NCI-H345 treated with DMSO at 0.1 percent for 48 hours (cell line): ENCODE results near the gene RNU5D-1.
"Not testable (repeated sequence)": the region's sequence is repeated elsewhere in the genome, so short reads cannot be mapped to it uniquely, and the experiment has no call there.

Experiments used
- DNase-seq: peaks from one replicate; lab custom pipeline; 2025; ENCODE audit not compliant: unreplicated experiment; lab: John Stamatoyannopoulos, UW

The RNU5D-1 gene

GRCh38 chr1:44701141-44701573 lies 29.8 kb downstream of the RNU5D-1 start:
- no peak for DNase-seq

- no peak for DNase-seq
These were observed 30.4 kb downstream of the RNU5D-1 start for GRCh38 chr1:44700573-44700972.

DNA sequence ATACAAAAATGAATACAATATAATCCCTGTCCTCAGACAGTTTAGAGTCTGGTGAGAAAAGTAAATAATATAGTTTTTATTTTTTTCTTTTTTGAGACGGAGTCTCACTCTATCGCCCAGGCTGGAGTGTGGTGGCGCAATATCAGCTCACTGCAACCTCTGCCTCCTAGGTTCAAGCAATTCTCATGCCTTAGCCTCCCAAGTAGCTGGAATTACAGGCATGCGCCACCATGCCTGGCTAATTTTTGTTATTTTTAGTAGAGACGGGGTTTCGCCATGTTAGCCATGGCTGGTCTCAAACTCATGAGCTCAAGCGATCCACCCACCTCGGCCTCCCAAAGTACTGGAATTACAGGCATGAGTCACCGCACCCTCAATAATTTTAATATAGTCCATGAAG lies 31.6 kb downstream of the RNU5D-1 start:
- DNase-seq, result not testable (repeated sequence)

GRCh38 chr1:44698138-44698537 lies 32.8 kb downstream of the RNU5D-1 start:
- no peak for DNase-seq

DNA sequence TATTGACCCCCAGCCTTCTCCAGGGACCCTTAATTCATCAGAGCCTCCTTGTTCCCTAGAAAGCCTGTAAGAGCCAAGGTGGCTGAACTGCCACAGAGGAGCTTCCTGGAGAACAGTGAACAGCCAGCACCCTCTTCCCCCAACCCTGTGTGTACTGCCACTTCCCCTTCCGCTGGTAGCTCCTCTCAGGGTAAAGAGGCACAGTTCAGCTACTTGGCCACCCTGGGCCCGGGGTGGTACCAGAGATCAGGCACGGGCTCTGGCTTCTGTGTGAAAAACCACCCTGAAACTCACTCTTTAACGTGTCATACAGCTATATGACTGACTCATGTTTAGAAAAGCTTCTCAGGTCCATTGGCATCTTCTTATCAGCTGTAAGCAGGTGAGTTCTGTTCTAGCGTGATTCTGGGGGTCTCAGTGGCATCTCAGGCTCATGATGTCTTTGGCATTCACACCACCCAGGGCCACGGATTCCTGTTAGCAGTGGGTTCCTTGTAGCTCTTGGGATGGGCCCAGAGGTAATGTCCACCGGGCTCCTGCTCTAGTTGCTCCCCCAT lies 34.1 kb downstream of the RNU5D-1 start:
- no peak for DNase-seq

GRCh38 chr1:44696101-44696500 lies 34.9 kb downstream of the RNU5D-1 start:
- DNase-seq, result no peak

DNA sequence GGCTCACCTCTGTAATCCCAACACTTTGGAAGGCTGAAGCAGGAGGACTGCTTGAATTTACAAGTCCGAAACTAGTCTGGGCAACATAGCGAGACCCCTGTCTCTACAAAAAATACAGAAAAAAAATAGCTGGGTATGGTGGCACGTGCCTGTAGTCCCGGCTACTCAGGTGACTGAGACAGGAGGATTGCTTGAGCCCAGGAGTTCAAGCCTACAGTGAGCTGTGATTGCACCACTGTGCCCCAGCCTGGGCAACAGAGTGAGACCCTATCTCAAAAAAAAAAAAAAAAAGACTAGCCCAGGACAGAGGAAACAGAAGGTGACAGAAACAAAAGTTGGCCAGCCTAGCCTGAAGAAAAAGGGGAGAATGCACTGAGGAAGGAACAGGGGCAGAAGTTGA lies 35.3 kb downstream of the RNU5D-1 start:
- DNase-seq, result no peak

DNA sequence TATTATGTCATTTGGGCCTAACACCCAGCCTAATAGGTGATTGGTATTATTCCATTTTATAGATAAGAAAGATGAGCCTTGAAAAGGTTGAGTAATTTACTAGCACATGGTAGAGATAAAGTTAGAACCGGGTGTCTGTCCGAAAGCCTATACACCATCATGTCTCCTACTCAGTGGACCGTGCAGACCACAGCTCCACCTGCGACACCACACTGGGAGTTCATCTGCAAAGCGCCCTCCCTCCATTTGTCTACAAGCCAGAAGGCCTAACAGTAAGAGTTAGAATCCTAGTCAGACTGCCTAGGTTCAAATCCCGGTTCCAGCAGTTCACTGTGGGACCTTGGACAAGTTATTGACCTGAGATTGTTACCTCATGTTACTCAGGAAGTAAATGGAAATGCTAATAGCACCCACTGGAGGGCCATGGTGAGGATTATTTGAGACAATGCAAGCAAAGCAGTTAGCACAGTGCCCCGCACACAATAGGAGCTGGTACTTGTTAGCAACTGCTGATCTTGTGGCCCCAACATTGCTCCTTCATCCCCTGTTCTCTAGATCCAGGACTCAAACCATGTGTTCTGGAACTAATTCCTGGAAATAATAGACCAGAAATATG lies 36.0 kb downstream of the RNU5D-1 start:
- no peak for DNase-seq

DNA sequence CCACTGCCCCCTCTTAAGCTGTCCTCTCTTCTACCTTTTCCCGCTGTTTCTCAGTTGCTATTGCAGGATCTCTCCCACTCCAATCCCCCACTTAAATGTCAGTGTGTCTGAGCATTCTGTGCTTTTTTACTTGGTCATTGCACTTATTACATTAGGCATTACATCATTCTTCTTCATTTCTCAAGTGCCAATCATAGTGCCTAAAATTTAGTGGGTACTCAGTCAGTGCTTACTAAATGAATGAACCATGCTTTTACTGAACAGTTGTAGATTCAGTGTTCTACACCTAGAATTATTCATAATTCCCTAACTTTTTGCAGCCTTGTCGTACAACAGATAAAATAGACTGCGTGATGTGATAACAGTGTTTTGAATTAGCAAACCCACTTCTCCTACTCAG lies 37.1 kb downstream of the RNU5D-1 start:
- no peak for DNase-seq

- no peak for DNase-seq
These were observed 37.8 kb downstream of the RNU5D-1 start for GRCh38 chr1:44693159-44693558.

DNA sequence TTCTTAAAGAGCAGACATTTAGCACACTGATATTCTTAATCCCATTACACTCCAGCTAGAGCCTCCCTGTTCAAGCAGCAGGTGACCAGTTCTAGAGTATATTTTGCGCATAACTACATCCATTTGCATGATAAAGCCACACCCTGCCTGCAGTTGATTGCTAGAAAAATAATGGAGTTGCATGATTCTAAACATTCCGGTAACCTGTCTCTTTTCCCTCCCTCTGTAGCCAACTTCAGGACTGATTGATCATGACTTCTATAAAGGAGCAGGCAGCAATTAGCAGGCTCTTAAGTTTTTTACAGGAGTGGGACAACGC lies 41.6 kb downstream of the RNU5D-1 start:
- no peak for DNase-seq

- no peak for DNase-seq
These were observed 42.1 kb downstream of the RNU5D-1 start for GRCh38 chr1:44688760-44689446.

DNA sequence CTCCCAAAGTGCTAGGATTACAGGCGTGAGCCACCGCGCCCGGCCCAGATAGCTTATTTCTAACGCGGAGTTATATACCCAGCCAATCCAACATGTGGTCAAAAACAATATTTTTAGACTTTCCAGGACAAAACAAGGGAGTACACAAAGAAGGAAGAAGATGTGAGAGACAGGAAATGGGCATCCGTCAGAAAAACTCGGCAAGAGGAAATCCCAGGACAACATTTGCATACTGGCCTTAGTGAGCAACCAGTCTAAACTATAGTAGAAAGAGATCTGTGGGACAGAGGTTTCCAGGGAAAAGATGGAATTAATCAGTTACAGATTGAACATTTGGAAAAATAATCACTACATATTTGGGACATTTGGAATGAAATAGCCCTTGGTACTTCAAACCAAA lies 45.1 kb downstream of the RNU5D-1 start:
- no peak for DNase-seq

DNA sequence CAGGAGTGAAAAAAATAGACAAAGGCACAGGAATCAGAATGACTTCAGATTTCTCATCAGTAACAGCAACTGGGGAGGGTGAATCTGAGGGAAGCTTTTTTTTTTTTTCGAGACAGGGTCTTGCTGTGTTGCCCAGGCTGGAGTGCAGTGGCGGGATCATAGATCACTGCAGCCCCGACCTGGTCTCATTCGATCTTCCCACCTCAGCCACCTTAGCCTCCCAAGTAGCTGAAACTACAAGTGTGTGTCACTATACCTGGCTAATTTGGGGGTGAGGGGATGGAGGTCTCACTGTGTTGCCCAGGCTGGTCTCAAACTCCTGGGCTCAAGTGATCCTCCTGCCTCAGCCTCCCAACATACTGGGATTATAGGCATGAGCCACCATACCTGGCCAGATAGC lies 45.8 kb downstream of the RNU5D-1 start:
- DNase-seq, result no peak

- DNase-seq, result no peak
These were observed 46.4 kb downstream of the RNU5D-1 start for GRCh38 chr1:44684525-44684924.

DNA sequence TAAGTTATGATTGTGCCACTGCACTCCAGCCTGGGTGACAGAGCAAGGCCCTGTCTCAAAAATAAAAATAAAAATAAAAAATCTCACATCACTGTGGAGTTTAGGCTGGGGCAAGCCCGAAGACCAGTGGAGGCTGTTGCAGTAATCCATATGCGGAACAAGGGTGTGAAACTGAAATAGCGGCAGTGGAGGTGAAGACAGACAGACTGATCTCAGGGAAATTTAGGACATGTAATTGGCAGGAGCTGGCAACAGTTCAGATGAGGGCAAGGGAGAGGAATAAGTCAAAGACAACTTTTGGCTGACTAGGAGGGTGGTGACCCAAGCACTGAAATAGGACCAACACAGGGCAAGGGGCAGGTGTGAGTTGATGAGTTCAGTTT lies 48.1 kb downstream of the RNU5D-1 start:
- no peak for DNase-seq

DNA sequence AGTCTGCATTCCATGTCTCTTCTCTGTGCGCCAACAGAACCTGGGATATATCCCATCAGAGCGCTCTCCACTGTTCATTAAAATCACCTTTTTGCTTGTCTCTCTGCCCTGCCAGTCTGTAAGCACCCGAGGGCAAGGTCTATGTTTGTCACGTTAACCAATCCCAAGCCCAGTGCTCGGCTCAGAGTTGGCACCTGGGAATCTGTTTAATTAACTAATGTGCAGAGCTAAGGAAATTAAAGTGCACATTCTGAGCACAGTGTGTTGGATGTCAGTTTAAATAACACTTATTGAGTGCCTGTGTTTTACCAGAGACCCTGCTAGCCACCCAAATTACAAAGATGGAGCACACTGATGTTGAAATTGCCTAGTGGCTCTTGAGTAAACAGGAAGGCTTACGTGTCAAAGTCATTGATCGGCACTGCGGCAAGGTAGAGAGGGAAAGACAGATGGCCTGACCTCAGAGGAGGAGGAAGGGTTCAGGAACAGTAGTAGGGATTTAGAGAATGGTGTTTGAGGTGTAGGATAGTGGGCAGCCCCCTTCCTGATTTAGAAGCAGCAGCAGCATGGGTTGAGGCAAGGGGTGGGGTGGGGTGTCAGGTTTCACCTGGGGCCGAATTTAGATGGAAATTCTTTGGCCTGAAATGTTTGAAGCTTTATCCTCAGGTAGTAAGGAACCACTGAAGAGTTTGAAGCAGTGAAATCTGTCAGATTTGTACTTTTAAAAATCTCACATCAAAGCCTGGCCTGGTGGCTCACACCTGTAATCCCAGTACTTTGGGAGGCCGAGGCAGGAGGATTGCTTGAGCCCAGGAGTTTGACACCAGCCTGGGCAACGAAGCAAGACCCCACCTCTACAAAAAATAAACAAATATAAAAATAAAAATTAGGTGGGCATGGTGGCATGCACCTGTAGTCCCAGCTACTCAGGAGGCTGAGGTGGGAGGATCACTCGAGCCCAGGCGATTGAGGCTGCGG lies 48.8 kb downstream of the RNU5D-1 start:
- DNase-seq, result no peak
